Fibroblast of skin of right quadriceps (primary cell): ENCODE data around the gene TMEM129.

Experiments
- DNase-seq: peaks from one replicate; pipeline ENCODE4 v3.0.0-alpha.2; 2013

Gene TMEM129

GRCh38 chr4:1721003-1721665 is at the start of gene TMEM129, which contains the start of gene TACC3:
TSS of gene TMEM129 (minus strand) at chr4:1721323. CDS start at chr4:1720837, 486 bp downstream.
TSS of gene TACC3 (plus strand) at chr4:1721521. CDS start at chr4:1723422, 1,901 bp downstream.
- DNase-seq = peak; percentile 91

- DNase-seq = no peak
Measured at GRCh38 chr4:1770791-1771231, 49.7 kb upstream of the TMEM129 start.

- no peak for DNase-seq
Measured at GRCh38 chr4:1770245-1770644, 49.1 kb upstream of the TMEM129 start.

- no peak for DNase-seq
Measured at GRCh38 chr4:1769692-1770091, 48.6 kb upstream of the TMEM129 start.

- no peak for DNase-seq
Measured at GRCh38 chr4:1768367-1769034, 47.4 kb upstream of the TMEM129 start.

GRCh38 chr4:1767770-1768366 is 46.7 kb upstream of the TMEM129 start:
- peak; percentile 22 for DNase-seq

- peak; percentile 20 for DNase-seq
Measured at GRCh38 chr4:1767061-1767769, 46.1 kb upstream of the TMEM129 start.

GRCh38 chr4:1766106-1767060 is 45.3 kb upstream of the TMEM129 start:
- DNase-seq = no peak

GRCh38 chr4:1765409-1766072 is 44.4 kb upstream of the TMEM129 start:
- DNase-seq = no peak

GRCh38 chr4:1764670-1765069 is 43.5 kb upstream of the TMEM129 start:
- no peak for DNase-seq

GRCh38 chr4:1763550-1764080 is 42.5 kb upstream of the TMEM129 start:
- peak; percentile 43 for DNase-seq

GRCh38 chr4:1763070-1763549 is 42.0 kb upstream of the TMEM129 start:
- no peak for DNase-seq

GRCh38 chr4:1762264-1763010 is 41.3 kb upstream of the TMEM129 start:
- DNase-seq = no peak

GRCh38 chr4:1761130-1761689 is 40.1 kb upstream of the TMEM129 start:
- no peak for DNase-seq

GRCh38 chr4:1760521-1761071 is 39.5 kb upstream of the TMEM129 start:
- DNase-seq = no peak

- DNase-seq = no peak
Measured at GRCh38 chr4:1759818-1760223, 38.7 kb upstream of the TMEM129 start.

GRCh38 chr4:1759170-1759817 is 38.2 kb upstream of the TMEM129 start:
- DNase-seq = no peak

GRCh38 chr4:1758306-1759121 is 37.4 kb upstream of the TMEM129 start:
- DNase-seq = no peak
